Ectodermal cell (in vitro differentiated cells): ENCODE data around the gene DDX1.

Source experiments
- H3K27ac ChIP-seq: 2 replicates; pipeline ENCODE4 v1.7.0; 2013; ENCODE audit warnings: mild to moderate bottlenecking, low read depth, low read length; ENCODE audit not compliant: insufficient read depth, poor library complexity, severe bottlenecking
- H3K27me3 ChIP-seq: 2 replicates; pipeline ENCODE4 v1.7.0; 2013; ENCODE audit warnings: mild to moderate bottlenecking, low read length; ENCODE audit not compliant: insufficient read depth, control insufficient read depth, poor library complexity, severe bottlenecking
- H3K36me3 ChIP-seq: one replicate; pipeline ENCODE4 v1.7.0; 2013; ENCODE audit warnings: low read length; ENCODE audit not compliant: control insufficient read depth, insufficient read depth
- H3K4me1 ChIP-seq: one replicate; pipeline ENCODE4 v1.7.0; 2013; ENCODE audit warnings: low read length; ENCODE audit not compliant: control insufficient read depth, insufficient read depth
- H3K4me3 ChIP-seq: 2 replicates; pipeline ENCODE4 v1.7.0; 2013; ENCODE audit warnings: low read depth, low read length, control low read depth; ENCODE audit not compliant: insufficient read depth
- H3K9me3 ChIP-seq: 2 replicates; pipeline ENCODE4 v1.7.0; 2013; ENCODE audit warnings: mild to moderate bottlenecking, low read length, moderate library complexity; ENCODE audit not compliant: control insufficient read depth
- WGBS, 2 experiments: methylation state at CpG; one replicate each; pipeline ENCODE4 v1.1.7; 2013; ENCODE audit warnings: missing lambda C conversion rate in 2 of 2; 5-methylcytosine and 5-hydroxymethylcytosine counted together

The DDX1 gene

GRCh38 chr2:15645720-15646385 lies 54.2 kb downstream of the DDX1 start:
- no peaks in the 10 kb centered on the region for H3K27me3 ChIP-seq
- WGBS, 2 experiments = 68 to 74% methylated on average over 9 of the region's 9 CpGs
- no peak overlapping the region for H3K27ac ChIP-seq
- H3K4me3 ChIP-seq = no peak overlapping the region
- H3K36me3 ChIP-seq = no peaks in the 10 kb centered on the region
- no peaks in the 10 kb centered on the region for H3K9me3 ChIP-seq
- H3K4me1 ChIP-seq = peaks cover 10% of the 10 kb centered on the region

GRCh38 chr2:15646661-15647060 lies 55.0 kb downstream of the DDX1 start:
- 95 to 96% methylated on average over 6 of the region's 6 CpGs for WGBS, 2 experiments
- Histone ChIP-seq H3K36me3 (no peaks in the 10 kb centered on the region), H3K9me3 (no peaks in the 10 kb centered on the region), H3K27me3 (no peaks in the 10 kb centered on the region), H3K27ac (no peak overlapping the region), H3K4me3 (no peak overlapping the region), H3K4me1 (peaks cover 10% of the 10 kb centered on the region)

- Histone ChIP-seq H3K9me3 (no peaks in the 10 kb centered on the region), H3K27ac (no peak overlapping the region), H3K4me1 (peaks cover 6% of the 10 kb centered on the region), H3K4me3 (no peak overlapping the region), H3K27me3 (no peaks in the 10 kb centered on the region), H3K36me3 (no peaks in the 10 kb centered on the region)
- WGBS, 2 experiments = 92 to 93% methylated on average over 18 of the region's 18 CpGs
Observed at GRCh38 chr2:15647622-15648590, 56.2 kb downstream of the DDX1 start.

GRCh38 chr2:15648593-15649525 lies 57.2 kb downstream of the DDX1 start:
- Histone ChIP-seq H3K4me1 (no peaks in the 10 kb centered on the region), H3K4me3 (no peak overlapping the region), H3K9me3 (no peaks in the 10 kb centered on the region), H3K27ac (no peak overlapping the region), H3K27me3 (no peaks in the 10 kb centered on the region), H3K36me3 (no peaks in the 10 kb centered on the region)
- WGBS, 2 experiments = 93 to 97% methylated on average over 10 of the region's 10 CpGs

- 91 to 93% methylated on average over 14 of the region's 14 CpGs for WGBS, 2 experiments
- H3K36me3 ChIP-seq = no peaks in the 10 kb centered on the region
- H3K27ac ChIP-seq = no peak overlapping the region
- no peaks in the 10 kb centered on the region for H3K9me3 ChIP-seq
- no peaks in the 10 kb centered on the region for H3K27me3 ChIP-seq
- no peak overlapping the region for H3K4me3 ChIP-seq
- H3K4me1 ChIP-seq = no peaks in the 10 kb centered on the region
Observed at GRCh38 chr2:15649561-15650255, 58.0 kb downstream of the DDX1 start.

- Histone ChIP-seq H3K36me3 (no peaks in the 10 kb centered on the region), H3K4me1 (no peaks in the 10 kb centered on the region), H3K9me3 (no peaks in the 10 kb centered on the region), H3K27ac (no peak overlapping the region), H3K4me3 (no peak overlapping the region), H3K27me3 (no peaks in the 10 kb centered on the region)
- 86 to 90% methylated on average over 11 of the region's 11 CpGs for WGBS, 2 experiments
Observed at GRCh38 chr2:15650616-15651366, 59.1 kb downstream of the DDX1 start.

GRCh38 chr2:15651367-15651727 lies 59.7 kb downstream of the DDX1 start:
- no peak overlapping the region for H3K4me3 ChIP-seq
- H3K27ac ChIP-seq = no peak overlapping the region
- no peaks in the 10 kb centered on the region for H3K27me3 ChIP-seq
- no peaks in the 10 kb centered on the region for H3K36me3 ChIP-seq
- no peaks in the 10 kb centered on the region for H3K9me3 ChIP-seq
- no peaks in the 10 kb centered on the region for H3K4me1 ChIP-seq
- WGBS, 2 experiments = 92 to 93% methylated on average over 7 of the region's 7 CpGs

- WGBS, 2 experiments = 86 to 89% methylated on average over 8 of the region's 8 CpGs
- Histone ChIP-seq H3K4me3 (no peak overlapping the region), H3K9me3 (no peaks in the 10 kb centered on the region), H3K27ac (no peak overlapping the region), H3K27me3 (no peaks in the 10 kb centered on the region), H3K4me1 (no peaks in the 10 kb centered on the region), H3K36me3 (no peaks in the 10 kb centered on the region)
Observed at GRCh38 chr2:15652252-15652651, 60.6 kb downstream of the DDX1 start.

- Histone ChIP-seq H3K4me3 (no peak overlapping the region), H3K36me3 (no peaks in the 10 kb centered on the region), H3K4me1 (no peaks in the 10 kb centered on the region), H3K27me3 (no peaks in the 10 kb centered on the region), H3K9me3 (no peaks in the 10 kb centered on the region), H3K27ac (no peak overlapping the region)
- WGBS, 2 experiments = 76 to 78% methylated on average over 6 of the region's 6 CpGs
Observed at GRCh38 chr2:15652801-15653200, 61.1 kb downstream of the DDX1 start.
